WTC11 (cell line): ENCODE data around the gene WDR48.

Experiments
- CREB1 ChIP-seq: sonication (generic); formaldehyde crosslinking; IDR thresholded peaks from 2 replicates; pipeline ENCODE4 v1.8.0; 2023; ENCODE audit warnings: mild to moderate bottlenecking, missing genetic modification reagents
- E2F1 ChIP-seq: sonication (generic); formaldehyde crosslinking; IDR thresholded peaks from 2 replicates; pipeline ENCODE4 v1.8.0; 2022; ENCODE audit warnings: mild to moderate bottlenecking, missing genetic modification reagents
- MXD4 ChIP-seq: fragments of 250-450 bp; sonication (Bioruptor Pico); IDR thresholded peaks from 2 replicates; pipeline ENCODE4 v1.8.0; 2021; ENCODE audit warnings: mild to moderate bottlenecking, moderate library complexity, borderline replicate concordance
- RELA ChIP-seq: sonication (generic); formaldehyde crosslinking; IDR thresholded peaks from 2 replicates; pipeline ENCODE4 v1.8.1; 2022; ENCODE audit warnings: missing genetic modification reagents, mild to moderate bottlenecking, borderline replicate concordance
- TEAD1 ChIP-seq: sonication (generic); formaldehyde crosslinking; IDR thresholded peaks from 2 replicates; pipeline ENCODE4 v1.8.0; 2022; ENCODE audit warnings: mild to moderate bottlenecking, missing genetic modification reagents
- ZNF281 ChIP-seq: sonication (generic); formaldehyde crosslinking; IDR thresholded peaks from 2 replicates; pipeline ENCODE4 v1.8.0; 2023; ENCODE audit warnings: mild to moderate bottlenecking, missing genetic modification reagents
- ZNF416 ChIP-seq: fragments of 250-450 bp; sonication (Bioruptor Pico); IDR thresholded peaks from 2 replicates; pipeline ENCODE4 v1.9.0; 2021; ENCODE audit warnings: mild to moderate bottlenecking, inconsistent platforms

DNA sequence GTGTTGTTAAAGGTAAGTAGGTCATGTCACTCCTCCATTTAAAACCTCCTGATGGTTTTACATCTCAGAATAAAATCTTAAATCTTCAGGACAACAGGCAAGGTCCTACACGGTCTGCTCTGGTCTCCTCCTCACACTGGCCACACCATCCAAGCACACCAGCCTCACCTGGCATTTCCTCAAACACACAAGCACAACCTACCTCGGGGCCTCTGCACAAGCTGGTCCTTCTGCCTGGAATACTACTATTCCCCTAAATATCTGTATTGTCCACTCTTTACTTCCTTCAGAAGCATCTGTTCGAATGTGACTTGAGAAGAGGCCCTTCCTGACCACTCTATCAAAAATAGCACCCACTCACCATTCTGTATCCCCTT lies 53.9 kb downstream of the WDR48 start:
- no peak for TF ChIP-seq RELA (CRISPR knock-in tag)
- no peak for TF ChIP-seq E2F1 (CRISPR knock-in tag)
- TF ChIP-seq CREB1 (CRISPR knock-in tag), result no peak
- no peak for TF ChIP-seq ZNF416 (CRISPR knock-in tag)
- TF ChIP-seq MXD4 (CRISPR knock-in tag), result no peak
- no peak for TF ChIP-seq TEAD1 (CRISPR knock-in tag)
- no peak for TF ChIP-seq ZNF281 (CRISPR knock-in tag)
